ENCODE measurements around the gene TRAF5.
"Not testable (repeated sequence)": the region's sequence is repeated elsewhere in the genome, so short reads cannot be mapped to it uniquely, and the experiment has no call there.

Gene TRAF5

GRCh38 chr1:211381481-211382181 is 55.0 kb downstream of the TRAF5 start:
- POLR2A ChIA-PET: no interaction called here
- no peak for TF ChIP-seq BHLHE40 (IDR thresholded peaks at IDR 0.05; ENCODE audit: borderline replicate concordance)
- no peak for TF ChIP-seq HDGF (IDR thresholded peaks at IDR 0.05; ENCODE audit: borderline replicate concordance)
- TF ChIP-seq FOXA1 (IDR thresholded peaks at IDR 0.05): no peak
- no peak for TF ChIP-seq NFRKB (IDR thresholded peaks at IDR 0.05)
- TF ChIP-seq ARNT (IDR thresholded peaks at IDR 0.05): no peak
- TF ChIP-seq LEF1 (IDR thresholded peaks at IDR 0.05; ENCODE audit: borderline replicate concordance): no peak
- no peak for TF ChIP-seq CTBP1 (IDR thresholded peaks at IDR 0.05; ENCODE audit: borderline replicate concordance)
- no peak for TF ChIP-seq ELF4 (IDR thresholded peaks at IDR 0.05)
- TF ChIP-seq ZNF384 (IDR thresholded peaks at IDR 0.05): no peak
- TF ChIP-seq TARDBP (IDR thresholded peaks at IDR 0.05): no peak
- TF ChIP-seq PKNOX1 (IDR thresholded peaks at IDR 0.05): no peak
- no peak for TF ChIP-seq L3MBTL2 (conservative IDR thresholded peaks at IDR 0.05)
- no peak for TF ChIP-seq SP1 (IDR thresholded peaks at IDR 0.05)
- TF ChIP-seq SUZ12 (IDR thresholded peaks at IDR 0.05): no peak
- no peak for TF ChIP-seq FOXM1 (IDR thresholded peaks at IDR 0.05; ENCODE audit: borderline replicate concordance)
- TF ChIP-seq FOXK2 (IDR thresholded peaks at IDR 0.05): no peak
- DNase-seq (ENCODE audit: extremely low spot score): no peak
- CTCF ChIA-PET: interaction anchor here (0.6 kb wide), 1 partner anchor 190 kb away, joined by 3 read pairs; no protein-coding TSS in a partner anchor

GRCh38 chr1:211382182-211382713 is 55.6 kb downstream of the TRAF5 start:
- POLR2A ChIA-PET: interaction anchor here (0.6 to 1.0 kb wide), 7 partner anchors 13 to 56 kb away, joined by 3 to 4 read pairs (median 3); partner anchors contain the start of gene TRAF5
- DNase-seq (ENCODE audit: extremely low spot score): no peak

GRCh38 chr1:211382714-211383480 is 56.3 kb downstream of the TRAF5 start:
- DNase-seq (ENCODE audit: extremely low spot score): peak; percentile 94
- TF ChIP-seq L3MBTL2 (conservative IDR thresholded peaks at IDR 0.05) (peak; percentile 94), PKNOX1 (IDR thresholded peaks at IDR 0.05) (no peak), NFRKB (IDR thresholded peaks at IDR 0.05) (peak; percentile 59)
- ChIA-PET CTCF (interaction anchor here (0.7 kb wide), 2 partner anchors 17 to 59 kb away, joined by 3 to 4 read pairs; no protein-coding TSS in a partner anchor), POLR2A (interaction anchor here (0.6 to 1.0 kb wide), 7 partner anchors 12 to 57 kb away, joined by 3 to 4 read pairs (median 3); partner anchors contain the start of gene TRAF5)

More at GRCh38 chr1:211382182-211382713, 55.6 kb downstream of the TRAF5 start:
- no peak for TF ChIP-seq NFRKB (IDR thresholded peaks at IDR 0.05)
- no peak for TF ChIP-seq FOXM1 (IDR thresholded peaks at IDR 0.05; ENCODE audit: borderline replicate concordance)
- no peak for TF ChIP-seq LEF1 (IDR thresholded peaks at IDR 0.05; ENCODE audit: borderline replicate concordance)
- TF ChIP-seq BHLHE40 (IDR thresholded peaks at IDR 0.05; ENCODE audit: borderline replicate concordance): no peak
- TF ChIP-seq FOXA1 (IDR thresholded peaks at IDR 0.05): no peak
- no peak for TF ChIP-seq ARNT (IDR thresholded peaks at IDR 0.05)
- CTCF ChIA-PET: interaction anchor here (0.6 kb wide), 1 partner anchor 189 kb away, joined by 3 read pairs; no protein-coding TSS in a partner anchor

- ChIA-PET POLR2A (interaction anchor here (0.6 kb wide), 1 partner anchor 1085 kb away, joined by 3 read pairs; no protein-coding TSS in a partner anchor), CTCF (no interaction called here)
- no peak for DNase-seq (ENCODE audit: extremely low spot score)
- TF ChIP-seq SUZ12 (IDR thresholded peaks at IDR 0.05) (no peak), FOXK2 (IDR thresholded peaks at IDR 0.05) (no peak), NFRKB (IDR thresholded peaks at IDR 0.05) (no peak), LEF1 (IDR thresholded peaks at IDR 0.05; ENCODE audit: borderline replicate concordance) (no peak), CTBP1 (IDR thresholded peaks at IDR 0.05; ENCODE audit: borderline replicate concordance) (no peak), FOXM1 (IDR thresholded peaks at IDR 0.05; ENCODE audit: borderline replicate concordance) (no peak), HDGF (IDR thresholded peaks at IDR 0.05; ENCODE audit: borderline replicate concordance) (no peak), ELF4 (IDR thresholded peaks at IDR 0.05) (no peak), ARNT (IDR thresholded peaks at IDR 0.05) (no peak), BHLHE40 (IDR thresholded peaks at IDR 0.05; ENCODE audit: borderline replicate concordance) (no peak), SP1 (IDR thresholded peaks at IDR 0.05) (no peak), TARDBP (IDR thresholded peaks at IDR 0.05) (no peak), FOXA1 (IDR thresholded peaks at IDR 0.05) (no peak), ZNF384 (IDR thresholded peaks at IDR 0.05) (no peak)
Observed at GRCh38 chr1:211384524-211384923, 57.9 kb downstream of the TRAF5 start.

GRCh38 chr1:211386921-211387320 is 60.3 kb downstream of the TRAF5 start:
- ChIA-PET POLR2A (no interaction called here), CTCF (no interaction called here)
- TF ChIP-seq PKNOX1 (IDR thresholded peaks at IDR 0.05) (no peak), BHLHE40 (IDR thresholded peaks at IDR 0.05; ENCODE audit: borderline replicate concordance) (no peak), TARDBP (IDR thresholded peaks at IDR 0.05) (no peak), ELF4 (IDR thresholded peaks at IDR 0.05) (no peak), HDGF (IDR thresholded peaks at IDR 0.05; ENCODE audit: borderline replicate concordance) (no peak), ARNT (IDR thresholded peaks at IDR 0.05) (no peak)
- DNase-seq (ENCODE audit: extremely low spot score): no peak

GRCh38 chr1:211390829-211391228 is 64.2 kb downstream of the TRAF5 start:
- DNase-seq (ENCODE audit: extremely low spot score); CTCF ChIA-PET; POLR2A ChIA-PET: not testable (repeated sequence)

All from HEK293T (cell line).